OCI-M1 (cell line): Measurements from ENCODE around the gene SAV1.
A peak's percentile ranks its signal among the peaks of the same experiment; 100 is the strongest.
"Not testable (repeated sequence)": the region's sequence is repeated elsewhere in the genome, so short reads cannot be mapped to it uniquely, and the experiment has no call there.

Experiments
- DNase-seq: peaks from one replicate; lab custom pipeline; 2025; lab: John Stamatoyannopoulos, UW

SAV1 gene

DNA sequence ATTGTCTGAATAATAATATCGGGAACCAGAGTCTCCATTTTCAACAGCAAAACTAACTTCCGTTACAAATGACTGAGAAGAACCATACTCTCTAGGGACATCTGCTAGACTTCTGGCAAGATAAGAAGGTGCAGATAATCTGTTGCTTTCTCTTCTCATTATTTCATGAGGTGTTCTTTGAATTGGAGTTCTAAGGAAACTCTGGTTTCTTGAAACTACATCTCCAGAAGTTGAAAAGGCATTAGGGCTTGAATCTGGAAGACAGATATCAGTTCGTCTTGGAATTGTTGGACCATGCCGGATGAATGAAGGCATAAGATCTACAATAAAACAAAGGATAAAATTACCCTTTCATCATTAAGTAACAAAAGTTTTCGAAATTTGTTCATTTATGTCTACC lies 2.8 kb downstream of the SAV1 start:
- DNase-seq = peak; percentile 68

DNA sequence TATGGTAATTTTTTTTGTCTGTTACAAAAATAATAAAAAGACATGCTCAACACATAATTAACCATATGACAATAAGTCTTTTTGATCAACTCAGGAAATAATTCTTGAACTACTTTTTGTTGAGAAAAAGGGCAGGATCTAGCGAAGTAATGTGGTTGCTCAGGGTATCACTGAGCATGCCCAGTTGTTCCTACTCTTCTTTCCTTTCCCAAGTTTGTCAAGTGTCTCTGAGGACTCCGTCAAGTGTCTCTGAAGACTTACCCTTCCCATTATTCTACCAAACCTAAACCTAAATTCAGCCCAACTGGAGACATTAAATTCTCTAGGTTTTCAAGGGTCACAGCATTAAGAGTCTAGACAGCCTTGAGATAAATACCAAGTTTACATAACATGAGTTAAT lies 3.5 kb downstream of the SAV1 start:
- not testable (repeated sequence) for DNase-seq

DNA sequence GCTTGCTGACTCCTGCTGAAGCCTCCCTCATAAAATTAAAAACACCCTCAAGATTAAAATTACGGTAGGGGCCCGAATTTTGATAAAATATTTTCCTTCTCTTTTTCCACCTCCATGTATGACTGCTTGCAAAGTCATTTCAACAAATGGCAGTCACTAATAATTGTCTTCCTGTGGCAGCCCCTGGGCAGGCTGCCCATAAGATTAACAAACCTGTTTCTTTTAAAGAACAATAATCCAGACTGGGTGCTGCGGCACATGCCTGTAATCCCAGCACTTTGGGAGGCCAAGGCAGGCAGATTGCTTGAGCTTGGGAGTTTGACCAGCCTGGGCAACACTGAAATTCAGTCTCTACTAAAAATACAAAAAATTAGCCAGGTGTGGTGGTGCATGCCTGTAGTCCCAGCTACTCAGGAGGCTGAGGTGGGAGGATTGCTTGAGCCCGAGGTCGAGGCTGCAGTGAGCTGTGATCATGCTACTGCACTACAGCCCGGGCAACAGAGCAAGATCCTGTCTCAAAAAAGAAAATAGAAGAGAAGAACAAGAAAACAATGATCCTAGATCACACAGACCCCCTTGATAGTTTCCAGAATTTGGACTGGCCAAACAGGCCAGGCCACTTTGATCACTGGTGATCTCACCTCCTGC lies 8.7 kb downstream of the SAV1 start:
- DNase-seq = no peak

DNA sequence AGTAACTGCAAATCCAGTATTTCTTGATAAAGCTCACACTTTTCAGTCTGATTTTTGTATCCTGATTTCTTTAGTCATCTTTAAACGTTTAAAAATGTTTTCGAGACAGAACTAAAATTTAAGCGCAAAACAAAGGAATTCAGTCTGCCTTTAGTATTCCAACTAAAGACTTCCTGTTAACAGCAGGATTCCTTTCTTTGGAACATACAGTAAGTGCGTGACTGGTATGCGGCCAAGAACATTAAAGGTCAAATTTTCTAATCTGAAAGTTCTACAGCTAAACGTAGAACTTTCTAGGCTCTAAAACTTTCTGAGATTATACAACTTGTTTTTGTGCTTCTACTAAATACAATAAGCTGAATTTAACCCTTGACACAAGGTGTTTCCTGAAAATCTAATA lies 9.9 kb downstream of the SAV1 start:
- DNase-seq = no peak

DNA sequence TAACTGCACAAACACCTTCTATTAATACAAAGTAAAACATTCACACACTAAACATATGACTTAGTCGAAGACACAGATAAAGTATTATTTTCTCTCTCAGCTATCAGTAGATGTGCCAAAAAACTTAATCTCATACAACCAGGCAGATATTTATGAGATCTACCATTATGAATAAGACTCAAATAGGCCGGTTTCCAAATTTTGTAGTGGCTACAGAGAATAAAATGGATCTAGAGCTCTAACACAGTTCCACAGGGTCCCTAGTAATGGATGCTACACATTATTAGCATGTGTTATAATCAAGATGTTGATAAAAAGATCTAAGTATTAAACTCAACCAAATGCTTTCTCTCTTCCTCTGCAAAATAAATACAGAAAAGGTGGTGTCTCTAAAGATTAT lies 10.4 kb downstream of the SAV1 start:
- DNase-seq = no peak

DNA sequence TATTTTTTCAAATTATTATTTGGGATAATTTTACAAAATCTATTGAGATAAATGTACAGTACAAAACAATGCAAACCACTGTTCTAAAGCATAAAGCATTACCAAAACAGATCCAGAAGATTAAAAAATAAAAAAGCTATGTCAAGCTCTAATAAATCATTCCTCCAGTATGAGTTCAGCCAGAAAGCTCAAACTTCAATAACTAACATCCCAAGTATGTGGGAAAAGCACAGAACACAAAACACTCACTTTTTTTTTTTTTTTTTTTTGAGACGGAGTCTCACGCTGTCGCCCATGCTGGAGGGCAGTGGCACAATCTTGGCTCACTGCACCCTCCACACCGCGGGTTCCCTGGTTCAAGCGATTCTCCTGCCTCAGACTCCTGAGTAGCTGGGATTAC lies 11.3 kb downstream of the SAV1 start:
- DNase-seq = no peak

DNA sequence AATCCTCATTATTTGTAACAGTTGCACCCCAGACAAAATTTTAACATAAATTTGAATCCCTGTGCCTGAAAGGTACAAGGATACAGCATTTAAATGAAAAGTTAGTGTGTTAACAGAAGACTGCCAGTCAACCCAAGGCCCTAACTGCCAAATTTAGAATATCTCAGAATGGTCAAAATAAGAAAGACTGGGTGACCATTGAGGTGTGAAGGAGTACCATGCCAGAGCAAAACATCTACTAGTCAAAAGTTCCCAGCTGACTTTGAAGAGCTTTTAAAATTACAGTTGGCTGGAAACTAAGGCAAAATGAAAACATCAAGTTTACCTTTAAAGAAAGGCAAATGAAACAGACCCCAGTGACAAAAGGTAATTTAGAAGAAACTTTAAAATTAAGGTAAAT lies 18.4 kb downstream of the SAV1 start:
- DNase-seq = no peak

DNA sequence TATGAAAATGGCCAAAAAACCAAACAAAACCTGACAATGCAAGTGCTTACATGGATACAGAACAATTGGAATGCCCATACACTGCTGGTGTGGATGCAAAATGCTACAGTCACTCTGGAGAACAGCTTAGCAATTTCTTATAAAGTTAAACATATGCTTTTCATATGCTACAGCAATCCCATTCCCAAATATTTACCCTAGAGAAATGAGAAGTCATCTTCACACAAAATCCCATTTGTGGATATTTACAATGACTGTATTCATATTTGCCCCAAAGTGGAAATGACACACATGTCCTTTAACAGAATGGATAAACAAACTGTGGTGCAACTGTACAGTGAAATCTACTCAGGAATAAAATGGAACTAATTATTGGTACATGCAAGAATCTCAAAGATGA lies 20.4 kb downstream of the SAV1 start:
- no peak for DNase-seq

DNA sequence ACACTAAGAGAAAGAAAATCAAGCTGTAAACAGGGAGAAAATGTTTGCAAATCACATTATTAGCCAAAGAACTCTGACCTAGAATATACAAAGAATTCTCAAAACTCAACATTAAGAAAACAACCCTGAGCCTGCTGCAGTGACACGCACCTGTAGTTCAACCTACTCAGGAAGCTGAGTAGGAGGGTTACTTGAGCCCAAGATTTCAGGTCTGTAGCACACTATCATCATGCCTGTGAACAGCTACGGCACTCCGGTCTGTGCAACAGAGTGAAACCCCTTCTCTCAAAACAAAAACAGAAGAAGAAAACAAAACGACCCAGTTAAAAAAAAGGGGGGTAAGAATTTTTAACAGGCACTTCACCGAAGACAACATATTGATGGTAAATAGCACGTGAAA lies 20.8 kb downstream of the SAV1 start:
- DNase-seq = no peak

DNA sequence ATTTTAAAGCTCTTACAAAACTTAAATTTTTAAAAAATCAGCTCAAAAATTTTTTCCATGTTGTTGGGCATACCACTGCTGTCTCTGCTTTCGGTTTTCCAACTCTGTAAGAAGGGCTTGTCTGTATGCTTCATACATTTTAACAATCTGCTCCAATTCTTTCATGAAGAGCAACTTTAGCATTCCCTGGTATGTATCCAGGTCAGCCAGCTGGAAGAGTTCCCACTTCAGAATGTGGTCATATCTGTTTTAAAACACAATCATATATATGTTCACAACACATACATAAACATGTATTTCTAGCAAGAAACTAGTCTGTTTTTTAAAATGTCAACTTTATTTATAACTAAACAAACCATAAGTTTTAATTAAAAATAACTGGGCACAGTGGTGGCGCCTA lies 33.0 kb downstream of the SAV1 start:
- no peak for DNase-seq

DNA sequence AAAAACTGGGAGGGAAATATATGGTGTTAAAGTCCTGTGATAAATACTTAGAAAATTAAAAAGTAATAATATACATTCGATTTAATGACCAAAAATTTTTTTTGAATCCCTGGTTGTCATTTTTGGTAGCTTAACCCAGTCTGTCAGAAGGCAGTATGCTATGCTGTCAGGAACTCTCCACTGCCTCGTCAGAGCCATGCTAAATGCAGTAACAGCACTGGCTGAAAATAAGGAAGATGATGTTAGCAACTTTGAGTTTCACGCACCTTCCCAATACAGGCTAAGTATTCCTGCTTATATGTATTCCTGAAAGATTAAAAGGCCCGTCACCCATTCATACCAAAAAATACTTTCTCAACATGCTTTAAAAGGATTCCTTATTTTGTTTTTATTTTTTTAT lies 34.2 kb downstream of the SAV1 start:
- DNase-seq = no peak

DNA sequence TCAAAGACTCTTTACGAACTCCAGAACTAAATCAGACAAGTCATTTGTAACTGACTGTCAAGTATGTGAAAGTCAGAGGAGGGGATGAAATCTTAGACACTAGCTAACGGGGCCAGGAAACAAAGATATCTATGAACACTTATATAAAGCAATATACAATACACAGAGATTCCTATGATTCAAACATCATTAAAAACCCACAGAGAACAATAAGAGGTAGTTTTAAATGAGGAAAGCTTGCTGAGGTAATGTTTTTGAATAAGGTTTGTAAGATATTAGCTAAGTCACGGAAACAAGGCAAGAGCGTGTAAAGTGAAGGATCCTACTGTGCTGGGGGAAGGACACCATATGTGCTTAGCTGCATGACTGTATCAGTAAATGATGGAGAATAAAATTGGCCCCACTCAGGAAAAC lies 36.7 kb downstream of the SAV1 start:
- DNase-seq = no peak

DNA sequence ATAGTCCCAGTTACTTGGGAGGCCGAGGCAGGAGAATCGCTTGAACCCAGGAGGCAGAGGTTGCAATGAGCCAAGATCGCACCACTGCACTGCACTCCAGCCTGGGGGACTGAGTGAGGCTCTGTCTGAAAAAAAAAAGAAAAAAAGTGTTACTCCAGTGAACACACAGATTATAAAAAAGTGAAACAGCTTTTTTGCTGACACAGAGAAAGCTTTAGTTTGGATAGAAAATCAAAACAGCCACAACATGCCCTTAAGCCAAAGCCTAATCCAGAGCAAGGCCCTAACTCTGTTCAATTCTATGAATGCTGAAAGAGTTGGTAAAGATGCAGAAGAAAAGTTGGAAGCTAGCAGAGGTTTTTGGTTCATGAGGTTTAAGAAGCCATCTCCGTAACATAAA lies 43.2 kb downstream of the SAV1 start:
- not testable (repeated sequence) for DNase-seq

DNA sequence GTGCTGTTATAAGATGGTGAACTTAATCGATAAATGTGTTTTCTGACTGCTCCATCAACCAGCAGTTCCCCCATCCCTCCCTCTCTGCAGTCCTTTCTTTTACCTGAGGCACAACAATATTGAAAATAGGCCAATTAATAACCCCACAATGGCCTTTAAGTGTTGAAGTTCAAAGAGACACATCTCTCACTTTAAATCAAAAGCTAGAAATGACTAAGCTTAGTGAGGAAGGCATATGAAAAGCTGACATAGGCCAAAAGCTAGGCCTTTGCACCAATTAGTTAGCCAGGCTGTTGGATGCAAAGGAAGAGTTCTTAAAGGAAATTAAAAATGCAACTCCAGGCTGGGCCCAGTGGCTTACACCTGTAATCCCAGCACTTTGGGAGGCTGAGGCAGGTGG lies 43.7 kb downstream of the SAV1 start:
- no peak for DNase-seq

DNA sequence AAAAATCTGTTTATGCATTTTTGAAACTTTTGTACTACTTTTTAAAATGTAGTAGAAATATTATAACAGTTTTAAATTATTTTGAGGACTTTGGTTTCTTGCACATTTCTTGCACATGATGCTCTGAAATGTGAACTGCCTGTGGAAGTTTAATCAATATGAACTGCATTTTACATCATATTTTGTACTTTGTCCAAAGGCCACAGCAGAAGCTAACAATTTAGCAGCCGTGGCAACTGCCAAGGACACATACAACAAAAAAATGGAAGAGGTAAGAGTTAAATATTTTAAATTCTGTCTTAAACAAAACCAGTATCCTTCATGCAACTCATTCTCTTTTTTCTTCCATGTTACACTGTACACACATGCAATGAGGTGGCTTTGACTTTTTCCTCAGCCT lies 45.1 kb downstream of the SAV1 start:
- DNase-seq = no peak

DNA sequence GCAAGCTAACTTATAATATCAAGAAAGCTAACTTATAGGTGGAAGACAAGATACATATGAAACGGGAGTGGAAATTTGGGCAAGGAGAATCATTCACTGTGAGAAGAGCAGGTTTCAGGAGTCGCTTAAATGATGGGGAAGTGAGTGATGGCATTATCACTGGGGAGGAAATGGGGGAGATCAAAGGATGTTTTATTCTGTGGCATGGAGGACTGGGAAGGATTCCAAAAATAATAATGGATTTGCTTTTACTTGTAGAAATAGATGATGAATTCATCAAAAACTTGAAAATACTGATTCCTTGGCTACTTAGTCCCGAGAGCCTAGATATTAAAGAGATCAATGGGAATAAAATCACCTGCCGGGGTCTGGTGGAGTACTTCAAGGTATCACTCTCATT lies 47.8 kb downstream of the SAV1 start:
- no peak for DNase-seq

DNA sequence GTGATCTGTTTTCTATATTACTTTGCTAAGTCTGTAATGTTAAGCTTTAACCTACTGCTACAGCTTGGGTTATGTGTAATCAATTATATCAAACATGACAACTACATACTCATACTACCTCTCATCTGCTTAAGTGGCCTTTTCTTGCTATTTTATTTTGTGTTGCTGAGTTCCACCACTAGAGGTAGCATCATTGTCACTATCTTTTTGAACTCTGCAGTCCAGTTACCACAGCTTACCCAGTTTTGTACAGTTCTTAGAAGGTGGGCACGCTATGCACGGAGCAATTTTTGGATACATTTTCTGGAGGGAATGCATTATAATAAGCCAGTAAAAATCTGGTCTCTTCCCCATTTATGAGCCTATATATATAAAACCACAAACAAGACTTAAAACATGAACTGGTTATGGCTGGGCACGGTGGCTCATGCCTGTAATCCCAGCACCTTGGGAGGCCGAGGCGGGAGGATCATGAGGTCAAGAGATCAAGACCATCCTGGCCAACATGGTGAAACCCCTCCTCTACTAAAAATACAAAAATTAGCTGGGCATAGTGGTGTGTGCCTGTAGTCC lies 48.5 kb downstream of the SAV1 start:
- peak; percentile 51 for DNase-seq

DNA sequence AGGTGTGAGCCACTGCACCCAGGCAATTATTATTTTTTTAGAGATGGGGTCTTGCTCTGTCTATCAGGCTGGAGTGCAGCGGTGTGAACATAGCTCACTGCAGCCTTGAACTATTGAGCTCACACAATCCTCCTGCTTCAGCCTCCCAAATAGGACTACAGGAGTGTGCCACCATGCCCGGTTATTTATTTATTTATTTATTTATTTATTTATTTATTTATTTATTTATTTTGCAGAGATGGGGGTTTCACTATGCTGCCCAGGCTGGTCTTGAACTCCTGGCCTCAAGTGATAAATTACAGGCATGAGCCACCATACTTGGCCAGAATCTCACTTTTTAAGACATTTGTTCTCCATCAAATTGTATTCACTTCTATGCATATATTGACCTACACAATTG lies 51.8 kb downstream of the SAV1 start:
- DNase-seq = no peak

DNA sequence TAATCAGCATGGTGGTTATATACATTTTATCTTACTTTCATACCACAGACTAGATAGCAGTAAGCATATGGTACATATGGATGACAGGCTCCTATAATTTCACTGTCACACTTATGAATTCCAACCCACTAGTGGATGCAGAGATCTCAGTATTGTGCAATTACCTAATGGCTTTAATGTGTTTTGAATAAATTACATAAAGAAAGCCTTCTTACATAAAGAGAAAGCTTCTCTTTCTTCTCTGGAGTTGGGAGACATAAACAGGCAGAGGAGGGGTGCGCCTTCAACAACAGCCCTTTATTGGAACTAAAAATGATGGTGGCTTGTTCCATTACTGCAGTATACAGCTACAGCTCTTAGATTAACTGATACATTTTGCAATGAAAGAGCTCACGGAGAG lies 52.6 kb downstream of the SAV1 start:
- no peak for DNase-seq

DNA sequence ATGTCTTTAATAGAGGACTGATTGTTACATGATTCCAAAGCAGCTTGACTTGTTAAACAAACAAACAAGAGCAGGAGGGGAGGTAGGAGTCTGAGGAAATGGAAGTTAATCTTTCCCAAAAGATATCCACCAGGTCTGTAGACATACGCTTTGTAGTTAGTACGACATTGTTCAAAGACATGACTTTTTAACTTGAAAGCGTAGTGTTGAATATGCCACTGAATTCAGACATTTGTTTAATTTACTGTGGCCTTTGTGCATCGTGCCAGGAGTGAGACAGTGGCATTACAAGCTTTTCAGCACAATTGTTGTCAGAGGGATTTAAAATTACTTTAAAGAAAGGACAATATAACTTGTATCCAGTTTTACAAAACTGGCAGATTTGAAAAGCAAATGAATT lies 53.0 kb downstream of the SAV1 start:
- DNase-seq = no peak

DNA sequence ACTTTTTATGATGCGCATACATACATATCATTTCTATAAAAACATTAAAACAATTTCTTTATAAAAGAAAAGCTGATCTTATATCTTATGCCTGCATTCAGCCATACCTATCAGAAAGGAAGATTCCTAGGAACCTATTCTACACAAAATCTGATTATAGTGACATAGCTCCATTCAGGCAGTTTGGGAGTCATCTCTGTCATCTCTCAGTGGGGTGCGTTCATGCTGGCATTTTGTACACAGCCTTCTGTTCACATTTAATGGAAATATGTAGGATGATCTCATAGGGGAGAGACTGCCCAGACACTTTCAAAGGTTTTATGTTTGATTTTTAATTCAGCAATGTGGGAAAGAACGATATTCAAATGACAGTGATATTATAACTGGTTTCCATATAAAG lies 55.3 kb downstream of the SAV1 start:
- DNase-seq = no peak

DNA sequence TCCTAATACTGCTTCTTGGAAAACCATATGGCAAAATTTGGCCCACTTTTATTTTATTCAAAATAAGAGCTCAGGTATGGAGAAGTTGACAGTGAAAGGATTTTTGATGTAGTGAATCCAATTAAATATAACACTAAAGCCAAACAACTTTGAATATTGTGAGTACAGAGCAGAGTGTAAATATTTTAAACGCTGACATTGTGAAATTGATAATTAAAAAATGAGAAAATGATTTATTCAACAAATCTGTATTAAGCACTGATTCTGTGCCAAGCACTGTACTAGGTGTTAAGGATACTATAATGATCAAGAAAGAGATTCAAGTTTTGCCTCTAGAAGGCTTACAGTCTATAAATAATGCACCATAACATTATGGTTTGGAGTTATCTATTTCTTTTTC lies 57.6 kb downstream of the SAV1 start:
- no peak for DNase-seq

DNA sequence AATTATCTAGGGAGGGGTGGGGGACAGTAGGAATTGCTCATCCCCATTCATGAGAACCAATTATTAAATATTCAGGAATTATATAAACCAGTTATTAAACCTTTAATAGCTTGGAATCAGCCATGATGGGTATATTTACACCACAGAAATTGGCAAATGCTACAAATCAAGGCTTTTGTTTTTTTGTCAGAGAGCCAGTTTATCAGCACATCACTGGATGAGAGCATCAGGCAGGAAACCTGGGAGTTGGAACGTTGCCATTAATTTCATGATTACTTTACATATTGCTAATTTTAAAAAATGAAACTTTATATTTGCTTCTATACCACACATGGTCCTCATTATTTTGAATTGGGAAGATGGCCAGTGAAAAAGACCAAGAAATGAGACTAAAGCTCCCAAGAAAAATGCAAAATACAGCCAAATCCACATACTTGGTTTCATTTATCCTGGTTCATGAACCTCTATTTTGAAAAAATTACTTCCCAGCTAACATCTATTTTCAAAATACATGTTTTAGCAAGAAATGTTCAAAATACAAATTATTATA lies 59.7 kb downstream of the SAV1 start:
- DNase-seq = no peak

DNA sequence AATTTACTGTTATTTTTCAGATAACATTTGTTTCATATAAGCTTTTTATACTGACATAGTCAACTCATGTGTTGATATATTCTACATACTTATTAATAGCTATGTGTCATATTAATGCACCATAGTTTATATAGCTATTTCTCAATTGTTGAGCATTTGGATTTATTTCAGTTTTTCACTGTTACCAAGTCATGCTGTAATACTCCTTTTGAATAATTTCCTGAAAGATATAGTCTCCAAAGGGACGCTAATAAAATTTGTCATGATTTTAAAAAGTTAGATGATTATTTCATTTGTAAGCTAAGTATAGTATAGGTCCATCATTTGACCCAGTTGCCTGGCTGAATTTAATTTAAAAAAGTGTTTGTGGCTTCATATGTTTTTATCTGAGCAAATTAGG lies 60.3 kb downstream of the SAV1 start:
- DNase-seq = no peak
